C4-2B (cell line): Measurements from ENCODE around the gene ZNF277.

Source experiments
- CTCF ChIP-seq: fragments of 450-650 bp; conservative IDR thresholded peaks from 2 replicates; pipeline ENCODE4 v1.5.1; 2017; ENCODE audit warnings: mild to moderate bottlenecking
- ZFX ChIP-seq: fragments of 450-650 bp; IDR thresholded peaks from 2 replicates; pipeline ENCODE4 v1.6.1; 2017

- TF ChIP-seq ZFX (no peak), CTCF (no peak)
Observed at GRCh38 chr7:112297681-112298080, 91.2 kb downstream of the ZNF277 start.
